Neural crest cell (in vitro differentiated cells): ENCODE results near the gene KIF5A. TPM values are rescaled to one million over a fixed set of nuclear protein-coding genes. Genes with fewer than 3 reads are reported as not detected.
"Not testable (repeated sequence)": the region's sequence is repeated elsewhere in the genome, so short reads cannot be mapped to it uniquely, and the experiment has no call there.

Experiments used
- DNase-seq: peaks from one replicate; pipeline ENCODE4 v3.0.0; 2021; ENCODE audit warnings: low read depth, mixed read lengths, low spot score
- H3K27ac Mint-ChIP-seq: one replicate; pipeline ENCODE4 v1.8.0; 2021; ENCODE audit warnings: mild to moderate bottlenecking, mixed read lengths; ENCODE audit not compliant: unreplicated experiment
- H3K27me3 Mint-ChIP-seq: 2 replicates; pipeline ENCODE4 v1.8.0; 2021; ENCODE audit warnings: low read depth, mild to moderate bottlenecking, mixed read lengths
- H3K36me3 Mint-ChIP-seq: 2 replicates; pipeline ENCODE4 v1.8.0; 2021; ENCODE audit warnings: low read depth, mild to moderate bottlenecking, mixed read lengths
- H3K4me1 Mint-ChIP-seq: 2 replicates; pipeline ENCODE4 v1.8.0; 2021; ENCODE audit warnings: mixed read lengths
- H3K4me3 Mint-ChIP-seq: one replicate; pipeline ENCODE4 v1.8.0; 2021; ENCODE audit warnings: mild to moderate bottlenecking, mixed read lengths
- H3K9me3 Mint-ChIP-seq: 2 replicates; pipeline ENCODE4 v1.8.0; 2021; ENCODE audit warnings: mixed read lengths
- total RNA-seq: library from RNA; stranded (reverse); gene quantifications from 2 replicates; pipeline ENCODE4 v1.2.1, GENCODE V29; 2021
- TF ChIP-seq, protein P1 (sequence below): fragments of 200-600 bp; sonication (generic); conservative IDR thresholded peaks from 2 replicates; pipeline ENCODE4 v1.5.0; 2021; ENCODE audit warnings: antibody characterized with exemption, mild to moderate bottlenecking

Gene KIF5A
- total RNA-seq, 1 donor from 2014 or later = 20.8 TPM

GRCh38 chr12:57568838-57569237 is 19.0 kb downstream of the KIF5A start:
- Mint-ChIP-seq H3K27me3 (peaks cover 9% of the 10 kb centered on the region), H3K9me3 (no peaks in the 10 kb centered on the region), H3K27ac (no peak overlapping the region), H3K4me3 (no peak overlapping the region), H3K4me1 (no peaks in the 10 kb centered on the region), H3K36me3 (peaks cover 9% of the 10 kb centered on the region)
- TF ChIP-seq, protein P1, sequence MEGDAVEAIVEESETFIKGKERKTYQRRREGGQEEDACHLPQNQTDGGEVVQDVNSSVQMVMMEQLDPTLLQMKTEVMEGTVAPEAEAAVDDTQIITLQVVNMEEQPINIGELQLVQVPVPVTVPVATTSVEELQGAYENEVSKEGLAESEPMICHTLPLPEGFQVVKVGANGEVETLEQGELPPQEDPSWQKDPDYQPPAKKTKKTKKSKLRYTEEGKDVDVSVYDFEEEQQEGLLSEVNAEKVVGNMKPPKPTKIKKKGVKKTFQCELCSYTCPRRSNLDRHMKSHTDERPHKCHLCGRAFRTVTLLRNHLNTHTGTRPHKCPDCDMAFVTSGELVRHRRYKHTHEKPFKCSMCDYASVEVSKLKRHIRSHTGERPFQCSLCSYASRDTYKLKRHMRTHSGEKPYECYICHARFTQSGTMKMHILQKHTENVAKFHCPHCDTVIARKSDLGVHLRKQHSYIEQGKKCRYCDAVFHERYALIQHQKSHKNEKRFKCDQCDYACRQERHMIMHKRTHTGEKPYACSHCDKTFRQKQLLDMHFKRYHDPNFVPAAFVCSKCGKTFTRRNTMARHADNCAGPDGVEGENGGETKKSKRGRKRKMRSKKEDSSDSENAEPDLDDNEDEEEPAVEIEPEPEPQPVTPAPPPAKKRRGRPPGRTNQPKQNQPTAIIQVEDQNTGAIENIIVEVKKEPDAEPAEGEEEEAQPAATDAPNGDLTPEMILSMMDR = no peak
- DNase-seq = no peak

DNA sequence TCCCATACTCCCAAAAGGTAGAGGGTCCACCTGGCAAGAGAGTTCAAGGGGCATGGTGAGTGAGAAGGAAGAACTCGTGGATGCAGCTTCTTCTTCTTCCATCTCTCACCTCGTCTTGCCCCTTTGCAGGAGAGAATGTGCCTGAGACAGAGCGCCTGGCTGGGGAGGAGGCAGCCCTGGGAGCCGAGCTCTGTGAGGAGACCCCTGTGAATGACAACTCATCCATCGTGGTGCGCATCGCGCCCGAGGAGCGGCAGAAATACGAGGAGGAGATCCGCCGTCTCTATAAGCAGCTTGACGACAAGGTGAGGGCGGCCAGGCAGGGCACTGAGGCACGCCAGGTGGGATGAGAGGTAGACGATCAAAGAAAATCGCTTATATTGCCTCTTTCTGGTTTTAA is 20.0 kb downstream of the KIF5A start:
- DNase-seq = no peak
- peak overlapping the region; percentile 63 for H3K27ac Mint-ChIP-seq
- no peaks in the 10 kb centered on the region for H3K4me1 Mint-ChIP-seq
- no peak overlapping the region for H3K4me3 Mint-ChIP-seq
- no peaks in the 10 kb centered on the region for H3K9me3 Mint-ChIP-seq
- H3K27me3 Mint-ChIP-seq = peaks cover under 1% of the 10 kb centered on the region
- peaks cover 3% of the 10 kb centered on the region for H3K36me3 Mint-ChIP-seq
- TF ChIP-seq, protein P1 = no peak

DNA sequence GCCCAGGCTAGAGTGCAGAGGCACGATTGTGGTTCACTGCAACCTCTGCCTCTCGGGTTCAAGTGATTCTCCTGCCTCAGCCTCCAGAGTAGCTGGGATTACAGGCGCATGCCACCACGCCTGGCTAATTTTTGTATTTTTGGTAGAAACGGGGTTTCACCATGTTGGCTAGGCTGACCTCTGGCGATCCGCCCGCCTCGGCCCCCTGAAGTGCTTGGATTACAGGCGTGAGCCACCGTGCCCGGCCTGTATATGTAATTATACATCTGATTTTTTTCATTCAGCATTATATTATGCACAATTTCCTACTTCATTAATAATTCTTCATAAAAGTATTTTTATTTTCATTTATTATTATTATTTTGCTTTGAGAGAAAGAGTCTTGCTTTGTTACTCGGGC is 20.6 kb downstream of the KIF5A start:
- DNase-seq, H3K36me3 Mint-ChIP-seq, H3K4me1 Mint-ChIP-seq, H3K27me3 Mint-ChIP-seq, H3K9me3 Mint-ChIP-seq, H3K4me3 Mint-ChIP-seq, H3K27ac Mint-ChIP-seq: not testable (repeated sequence)

- Mint-ChIP-seq H3K4me3 (no peak overlapping the region), H3K36me3 (peaks cover 3% of the 10 kb centered on the region), H3K4me1 (no peaks in the 10 kb centered on the region), H3K9me3 (no peaks in the 10 kb centered on the region), H3K27me3 (no peaks in the 10 kb centered on the region), H3K27ac (peak overlapping the region; percentile 46)
- TF ChIP-seq, protein P1 = no peak
- DNase-seq = no peak
Measured at GRCh38 chr12:57571926-57572762, 22.3 kb downstream of the KIF5A start.

DNA sequence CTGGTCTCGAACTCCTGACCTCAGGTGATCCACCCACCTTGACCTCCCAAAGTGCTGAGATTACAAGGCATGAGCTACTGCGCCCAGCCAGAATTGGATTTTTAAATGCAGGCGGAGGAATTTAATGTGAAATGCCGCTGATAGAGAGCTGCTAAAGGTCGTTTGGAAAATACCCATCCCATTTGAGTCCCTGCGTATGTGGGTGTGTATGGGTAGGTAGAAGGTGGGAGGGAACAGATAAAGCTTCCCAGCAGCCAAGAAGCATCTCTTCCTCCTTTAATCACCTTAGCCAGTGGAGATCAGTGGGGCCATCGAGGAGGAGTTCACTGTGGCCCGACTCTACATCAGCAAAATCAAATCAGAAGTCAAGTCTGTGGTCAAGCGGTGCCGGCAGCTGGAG is 25.0 kb downstream of the KIF5A start:
- no peaks in the 10 kb centered on the region for H3K36me3 Mint-ChIP-seq
- H3K27ac Mint-ChIP-seq = no peak overlapping the region
- TF ChIP-seq, protein P1 = no peak
- H3K9me3 Mint-ChIP-seq = no peaks in the 10 kb centered on the region
- no peak for DNase-seq
- no peaks in the 10 kb centered on the region for H3K4me1 Mint-ChIP-seq
- no peak overlapping the region for H3K4me3 Mint-ChIP-seq
- H3K27me3 Mint-ChIP-seq = no peaks in the 10 kb centered on the region
